GM12873 (cell line): ENCODE data around the gene HS3ST3B1.

ENCODE experiments used
- TF ChIP-seq, protein P1 (sequence below): IDR thresholded peaks from 2 replicates; pipeline ENCODE4 v1.5.1; 2012; ENCODE audit warnings: low read depth, mild to moderate bottlenecking, moderate library complexity, low read length, control low read depth; ENCODE audit not compliant: insufficient read depth; ENCODE audit errors: missing control alignments

Gene HS3ST3B1

DNA sequence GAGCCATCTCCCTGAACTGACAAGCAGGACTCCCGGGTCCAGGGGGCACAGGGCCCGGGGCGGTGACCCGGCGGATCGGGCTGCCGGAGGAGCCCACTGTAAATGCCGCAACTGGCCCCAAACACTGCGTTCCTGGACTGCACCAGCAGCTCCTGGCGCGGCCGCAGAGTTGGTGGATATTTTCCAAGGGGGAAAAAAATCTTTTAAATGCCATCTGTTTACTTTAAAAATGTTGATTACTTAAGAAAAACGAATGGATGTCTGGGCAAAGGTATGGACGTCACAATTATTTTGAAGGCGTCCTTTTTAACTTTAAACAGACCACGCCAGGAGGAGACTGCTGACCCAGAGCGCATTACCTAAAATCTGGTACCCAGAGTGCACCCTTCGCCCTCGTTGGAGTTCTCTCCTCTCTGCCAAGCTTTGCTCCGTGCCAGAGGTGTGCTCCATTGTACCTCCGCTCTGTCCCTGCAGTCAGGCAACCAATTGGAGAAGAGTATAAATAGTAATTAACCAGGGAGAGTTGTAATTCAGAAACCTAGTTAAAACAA is 3.4 kb downstream of the HS3ST3B1 start:
- TF ChIP-seq, protein P1, sequence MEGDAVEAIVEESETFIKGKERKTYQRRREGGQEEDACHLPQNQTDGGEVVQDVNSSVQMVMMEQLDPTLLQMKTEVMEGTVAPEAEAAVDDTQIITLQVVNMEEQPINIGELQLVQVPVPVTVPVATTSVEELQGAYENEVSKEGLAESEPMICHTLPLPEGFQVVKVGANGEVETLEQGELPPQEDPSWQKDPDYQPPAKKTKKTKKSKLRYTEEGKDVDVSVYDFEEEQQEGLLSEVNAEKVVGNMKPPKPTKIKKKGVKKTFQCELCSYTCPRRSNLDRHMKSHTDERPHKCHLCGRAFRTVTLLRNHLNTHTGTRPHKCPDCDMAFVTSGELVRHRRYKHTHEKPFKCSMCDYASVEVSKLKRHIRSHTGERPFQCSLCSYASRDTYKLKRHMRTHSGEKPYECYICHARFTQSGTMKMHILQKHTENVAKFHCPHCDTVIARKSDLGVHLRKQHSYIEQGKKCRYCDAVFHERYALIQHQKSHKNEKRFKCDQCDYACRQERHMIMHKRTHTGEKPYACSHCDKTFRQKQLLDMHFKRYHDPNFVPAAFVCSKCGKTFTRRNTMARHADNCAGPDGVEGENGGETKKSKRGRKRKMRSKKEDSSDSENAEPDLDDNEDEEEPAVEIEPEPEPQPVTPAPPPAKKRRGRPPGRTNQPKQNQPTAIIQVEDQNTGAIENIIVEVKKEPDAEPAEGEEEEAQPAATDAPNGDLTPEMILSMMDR: no peak

DNA sequence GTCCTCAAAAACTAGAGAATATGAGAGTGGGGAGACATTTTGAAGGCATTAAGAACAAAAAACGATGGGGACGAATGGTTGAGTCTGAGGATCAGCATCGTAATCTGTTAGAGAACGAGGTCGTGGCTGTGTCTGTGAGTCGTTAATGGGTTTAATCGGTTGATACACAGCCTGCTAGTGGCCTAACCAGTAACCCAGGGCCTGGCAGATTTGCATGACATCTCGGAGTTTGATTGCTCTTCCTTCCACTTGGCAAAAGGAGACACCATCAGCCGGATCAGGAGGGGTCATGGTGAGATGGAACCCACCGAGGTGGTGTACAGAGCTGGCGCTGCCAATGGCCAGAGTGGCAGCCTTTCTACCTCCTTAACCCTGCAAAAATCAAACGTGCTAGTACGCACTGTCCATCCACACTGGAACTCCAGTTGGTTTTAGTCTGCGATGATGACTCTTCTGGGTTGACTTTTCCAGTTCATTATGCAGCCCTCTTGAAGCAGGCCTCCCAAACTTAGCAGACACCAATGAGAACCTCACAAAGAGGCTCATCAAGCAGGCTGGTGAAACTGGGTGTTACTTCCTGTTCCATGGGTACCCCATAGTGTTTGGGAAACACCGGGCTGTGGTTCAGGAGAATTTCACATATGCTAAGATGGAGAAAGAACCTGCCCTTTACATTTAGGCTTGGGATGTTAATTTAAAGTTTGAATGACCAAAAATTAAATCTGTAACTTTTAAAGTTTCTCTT is 4.1 kb downstream of the HS3ST3B1 start:
- TF ChIP-seq, protein P1: no peak

DNA sequence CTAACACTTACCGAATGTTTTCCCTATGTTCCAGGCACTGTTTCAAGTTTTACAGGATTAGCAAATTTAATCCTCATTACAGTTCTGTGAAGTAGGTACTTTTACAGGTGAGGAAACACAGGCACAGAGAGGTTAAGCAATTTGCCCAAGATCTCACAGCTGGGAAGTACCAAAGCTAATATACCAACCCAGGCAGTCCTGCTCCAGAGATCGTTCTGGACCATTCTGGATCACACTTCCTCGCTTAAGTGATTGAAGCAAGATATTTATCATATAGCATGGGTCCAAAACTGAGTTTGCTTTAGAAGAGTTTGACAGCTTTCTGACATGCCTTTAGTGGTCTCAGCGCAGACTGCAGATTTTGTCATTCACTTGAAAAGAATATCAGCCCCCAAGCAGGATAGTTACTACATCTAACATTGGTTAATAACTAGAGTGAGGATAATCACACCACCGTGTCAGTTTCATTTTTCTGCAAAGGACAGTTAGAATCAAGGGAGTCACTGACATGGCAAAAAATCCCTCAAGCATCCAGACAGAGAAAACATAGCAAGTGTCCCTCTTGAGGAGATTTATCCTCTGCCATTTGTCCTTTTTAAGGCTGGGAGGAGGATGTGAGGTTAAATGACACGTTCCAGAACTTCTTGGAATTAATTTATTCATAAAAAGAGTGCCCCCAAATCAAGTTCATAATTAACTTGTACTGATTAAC is 5.1 kb downstream of the HS3ST3B1 start:
- TF ChIP-seq, protein P1: no peak

DNA sequence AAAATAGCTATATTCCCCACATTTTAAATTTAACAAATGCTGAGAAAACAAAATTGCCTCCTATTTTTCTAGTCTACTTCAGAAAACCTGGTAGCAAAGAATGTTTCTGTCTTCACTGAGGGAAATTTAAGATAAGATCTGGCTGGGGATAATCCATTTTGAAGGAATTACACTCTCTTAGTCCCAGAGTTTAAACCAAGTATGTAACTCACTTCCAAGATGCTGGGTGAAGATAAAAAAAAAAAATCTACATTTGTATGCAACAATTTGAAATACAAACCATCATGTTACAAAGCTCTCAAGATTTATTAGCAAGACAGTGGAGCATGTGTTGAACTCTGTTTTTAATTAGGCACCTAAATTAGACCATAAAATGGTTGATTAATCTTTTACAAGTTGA is 5.7 kb downstream of the HS3ST3B1 start:
- TF ChIP-seq, protein P1: no peak

DNA sequence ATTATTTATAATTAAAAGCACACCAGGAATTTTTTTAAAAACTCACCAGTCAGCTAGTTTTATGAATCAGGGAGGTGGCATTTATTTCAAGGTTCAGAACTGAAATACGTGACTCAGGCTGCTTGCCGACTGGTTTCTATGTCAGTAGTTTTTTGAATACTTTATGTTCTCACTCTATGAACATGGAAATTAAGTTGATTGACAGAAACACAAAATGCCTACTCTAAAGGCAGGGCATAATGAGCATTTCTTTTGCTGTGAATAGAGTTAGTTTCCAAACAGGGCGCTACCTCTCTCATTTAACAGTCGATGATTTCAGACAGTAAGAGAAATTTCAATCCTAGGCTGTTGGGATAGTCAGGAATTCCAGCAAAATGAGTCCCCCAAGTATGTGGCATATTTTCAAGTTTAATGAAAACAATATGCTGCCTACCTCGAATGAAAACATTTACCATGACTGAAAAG is 6.7 kb downstream of the HS3ST3B1 start:
- TF ChIP-seq, protein P1: no peak

DNA sequence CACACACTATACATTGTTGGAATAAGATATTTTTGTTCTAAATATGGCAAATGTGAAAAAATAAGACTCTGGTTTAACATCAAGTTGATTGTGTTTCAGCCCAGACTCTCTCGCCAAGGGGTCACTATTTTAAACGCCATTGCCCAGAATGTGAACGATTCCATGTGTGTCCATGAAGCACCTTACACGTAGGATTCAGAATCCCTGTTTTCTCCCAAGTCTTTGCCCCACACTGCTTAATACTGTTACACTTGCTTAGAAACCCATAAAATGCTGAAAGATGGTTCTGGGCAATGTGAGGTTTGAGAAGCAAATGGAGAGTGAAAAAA is 7.7 kb downstream of the HS3ST3B1 start:
- TF ChIP-seq, protein P1: no peak

DNA sequence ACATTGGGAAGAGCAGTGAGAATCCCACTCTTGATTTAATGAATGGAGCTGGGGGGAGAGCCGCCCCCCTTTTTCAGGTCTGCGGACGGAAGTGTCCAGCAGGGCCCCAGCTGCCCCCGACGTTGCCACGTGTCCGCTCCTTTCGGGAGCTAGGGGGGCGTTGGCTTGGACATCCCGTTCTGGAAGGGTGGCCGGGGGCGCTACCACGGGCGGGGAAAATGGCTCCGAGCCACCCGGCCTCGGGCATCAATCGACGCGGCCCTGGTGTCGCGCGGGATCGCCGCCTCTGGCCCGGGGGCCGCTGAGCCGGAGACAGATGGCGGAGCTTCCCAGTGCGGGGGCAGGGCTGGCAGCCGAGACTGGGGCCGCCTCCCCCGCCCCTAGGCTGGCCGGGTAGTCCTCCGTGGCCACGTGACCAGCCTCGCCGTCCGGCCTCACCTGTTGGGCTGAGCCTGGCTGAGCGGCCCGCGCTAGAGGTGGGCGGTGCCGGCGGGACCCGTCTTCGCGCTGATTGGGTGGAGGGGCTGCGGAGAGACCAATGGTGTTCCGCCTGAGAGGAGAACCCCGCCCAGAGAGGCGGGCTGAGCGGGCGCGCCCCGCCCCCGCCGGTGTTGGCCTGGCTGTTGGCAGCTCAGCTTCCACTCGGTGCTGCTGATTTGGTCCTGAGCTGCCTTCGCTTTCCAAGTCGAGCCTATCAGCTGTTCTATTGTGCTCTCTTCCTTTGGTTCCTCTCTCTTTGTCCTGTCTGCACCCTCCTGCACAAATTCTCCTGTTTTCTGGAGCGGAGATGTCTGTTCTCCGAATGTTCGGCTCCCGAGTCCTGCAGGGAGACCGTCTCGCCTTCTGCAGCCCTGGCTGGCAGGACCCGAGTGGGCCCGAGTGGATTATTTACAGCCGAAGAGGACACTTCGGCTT is 8.3 kb downstream of the HS3ST3B1 start:
- TF ChIP-seq, protein P1: no peak
